GM19455 (cell line): ENCODE results near the gene CSNK1D.

Experiments
- ATAC-seq: cut with Tn5 transposase; IDR thresholded peaks from one replicate; pipeline ENCODE4 v1.9.1; 2021; ENCODE audit not compliant: unreplicated experiment

Gene CSNK1D

DNA sequence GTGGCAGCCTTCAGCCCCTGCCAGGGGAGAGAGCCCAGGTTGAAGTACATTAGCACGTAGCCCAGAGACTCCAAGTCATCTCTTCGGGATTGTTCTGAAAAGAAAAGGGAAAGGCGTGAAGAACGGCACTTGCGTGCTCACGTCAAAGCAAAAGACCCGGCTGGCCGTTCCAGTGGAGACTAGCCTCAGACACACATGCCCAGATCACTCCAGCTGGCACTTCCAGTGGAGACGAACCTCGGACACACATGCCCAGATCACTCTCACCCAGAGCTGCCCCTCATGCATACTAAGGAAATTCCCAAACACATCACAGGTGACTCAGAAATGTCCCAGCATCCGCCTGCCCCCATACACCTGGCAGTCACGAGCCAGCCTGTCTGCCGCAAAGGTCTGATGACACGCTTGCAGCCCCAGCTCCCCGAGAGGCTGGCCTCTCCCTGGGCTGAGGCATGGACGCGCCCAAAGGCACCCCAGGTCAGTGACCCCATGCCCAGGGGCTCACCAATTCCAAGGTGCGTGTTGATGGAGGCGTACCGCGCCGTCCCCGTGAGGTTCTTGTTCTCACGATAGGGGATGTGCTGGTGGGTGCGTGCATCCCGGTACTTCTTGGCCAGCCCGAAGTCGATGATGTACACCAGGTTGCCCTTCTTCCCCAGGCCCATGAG, 20.9 kb downstream of the CSNK1D start:
- ATAC-seq: no peak

DNA sequence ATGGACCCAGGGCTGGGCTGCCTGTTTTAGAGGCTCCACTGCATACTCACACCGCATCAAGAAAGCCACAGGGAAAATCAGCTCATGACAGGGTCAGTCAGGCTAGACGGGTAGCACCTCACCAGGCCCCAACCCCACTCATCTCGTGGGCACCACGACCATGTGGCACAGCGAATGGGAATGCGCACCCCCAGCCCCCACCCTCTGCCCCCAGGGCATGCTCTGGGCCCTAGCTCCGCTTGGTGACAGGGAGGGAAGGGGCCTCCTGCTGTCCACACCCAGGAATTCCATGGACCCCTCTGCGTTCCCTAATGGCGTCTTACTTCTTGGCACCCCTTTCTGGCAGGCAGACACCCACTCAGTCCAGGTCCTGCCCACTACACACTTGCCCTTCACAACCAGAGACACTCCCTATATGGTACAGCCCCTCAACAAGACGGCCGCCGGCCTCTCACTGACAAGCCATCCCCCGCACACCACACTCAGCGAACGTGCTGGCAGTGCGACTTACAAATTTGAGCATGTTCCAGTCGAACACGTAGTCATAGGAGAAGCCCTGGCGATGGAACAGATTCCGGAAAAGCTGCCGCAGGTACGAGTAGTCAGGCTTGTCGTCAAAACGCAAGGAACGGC, 22.5 kb downstream of the CSNK1D start:
- ATAC-seq: no peak

DNA sequence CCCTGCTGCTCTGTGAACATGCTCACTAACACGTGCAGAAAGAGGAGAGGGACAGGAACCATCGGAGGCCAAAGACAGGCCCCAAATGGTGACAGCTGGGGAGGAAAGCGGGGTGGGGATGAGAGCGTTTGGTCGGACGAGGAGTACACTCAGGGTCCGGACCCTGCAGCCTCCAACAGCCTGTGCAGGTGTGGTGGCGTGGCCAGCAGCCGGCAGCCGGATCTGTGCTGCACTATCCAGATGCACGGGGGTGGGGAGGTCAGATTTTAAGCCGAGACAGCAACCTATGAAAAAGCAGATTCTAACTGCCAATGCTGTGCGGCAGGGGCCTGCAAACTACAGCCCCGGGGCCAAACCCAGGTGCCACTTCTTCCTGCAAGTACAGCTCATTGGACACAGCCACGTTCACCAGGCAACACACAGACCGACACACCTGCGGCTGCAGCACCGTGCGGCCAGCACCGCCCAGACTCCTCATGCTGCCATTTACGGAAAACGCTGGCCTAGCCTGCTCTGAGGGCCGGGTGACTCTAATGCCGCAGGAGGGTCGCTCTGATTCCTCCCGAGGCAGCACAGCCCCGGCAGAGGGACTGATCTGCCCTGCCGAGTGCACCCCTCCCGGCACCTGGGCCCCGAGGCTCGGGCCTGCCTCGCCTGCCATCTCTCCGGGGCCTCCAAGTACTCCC, 23.5 kb downstream of the CSNK1D start:
- ATAC-seq: no peak

DNA sequence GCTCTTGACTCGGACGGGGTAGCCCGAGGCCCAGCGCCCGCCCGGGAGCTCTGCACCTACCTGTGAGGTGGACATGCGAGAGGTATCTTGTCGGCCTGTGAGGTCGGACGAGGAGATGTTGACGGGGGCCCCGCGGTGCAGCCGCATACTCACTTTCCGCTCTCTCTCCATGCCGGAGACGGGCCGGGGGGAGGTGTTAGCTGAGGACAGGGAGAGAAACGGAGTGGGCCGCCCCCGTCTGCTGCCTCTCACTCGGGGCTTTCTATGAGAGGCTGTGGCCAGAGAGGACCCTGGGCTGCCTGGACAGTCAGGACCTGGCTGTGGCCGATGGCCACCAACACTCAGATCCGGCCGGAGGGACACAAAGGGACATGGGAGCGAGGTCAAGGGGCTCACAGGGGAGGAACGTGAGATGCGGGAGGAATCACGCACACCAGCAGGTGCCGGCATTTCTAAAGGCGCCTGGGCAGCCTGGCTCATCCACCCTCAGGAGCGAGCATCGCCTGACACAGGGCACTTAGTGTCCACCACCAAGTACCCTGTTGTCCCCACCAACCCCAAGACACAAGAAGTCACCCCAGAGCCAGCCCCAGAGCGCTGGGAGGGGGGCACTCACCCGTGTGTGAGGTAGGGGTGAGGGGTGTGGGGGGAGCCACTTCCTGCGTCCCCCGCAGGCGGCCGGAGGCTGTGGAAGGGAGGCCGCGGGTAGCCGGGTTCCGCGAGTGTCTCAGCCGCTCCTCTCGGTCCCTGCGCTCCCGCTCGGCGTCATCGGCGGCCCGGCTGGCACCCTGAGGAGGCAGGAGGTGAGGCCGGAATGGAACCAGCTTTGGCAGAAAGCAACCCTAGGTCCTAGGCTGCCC, 24.5 kb downstream of the CSNK1D start:
- ATAC-seq: no peak

DNA sequence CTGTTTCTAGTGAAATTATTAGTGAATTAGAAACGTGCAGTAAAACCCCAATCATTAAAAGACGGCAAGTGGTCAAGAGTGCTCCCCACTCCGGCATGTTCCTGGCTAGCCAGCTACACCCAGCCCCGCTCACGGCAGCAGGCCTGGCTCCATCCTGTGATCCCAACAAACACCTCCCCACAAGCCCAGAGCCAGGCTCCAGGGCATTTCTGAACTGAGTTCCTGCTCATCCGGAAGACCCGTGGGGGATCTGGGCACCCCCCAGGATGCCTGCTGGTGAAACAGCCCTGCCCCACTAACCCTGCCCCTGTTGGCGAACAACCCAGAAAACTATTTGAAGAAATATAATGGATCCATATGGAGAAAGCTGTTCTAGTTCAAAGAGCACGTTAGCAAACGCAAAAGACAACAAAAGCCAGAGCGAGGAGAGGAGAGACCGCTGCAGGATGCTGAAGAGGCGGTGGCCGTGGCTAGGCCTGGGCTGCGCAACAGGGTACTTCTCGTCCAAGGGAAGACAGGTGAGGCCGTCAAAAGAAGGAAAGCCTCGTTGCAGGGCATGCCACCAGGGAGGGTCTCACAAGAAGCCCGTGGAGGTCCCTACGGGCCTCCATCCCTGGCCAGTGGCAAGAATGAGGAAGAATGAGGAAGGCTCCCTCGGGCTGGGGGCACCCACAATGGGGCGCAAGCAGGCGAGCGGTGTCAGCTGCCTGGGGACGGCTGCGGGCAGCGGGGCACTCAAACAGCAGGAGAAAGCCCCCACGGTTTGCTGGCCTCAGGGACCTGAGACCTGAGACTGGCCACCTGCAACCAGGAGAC, 25.4 kb downstream of the CSNK1D start:
- ATAC-seq: no peak

DNA sequence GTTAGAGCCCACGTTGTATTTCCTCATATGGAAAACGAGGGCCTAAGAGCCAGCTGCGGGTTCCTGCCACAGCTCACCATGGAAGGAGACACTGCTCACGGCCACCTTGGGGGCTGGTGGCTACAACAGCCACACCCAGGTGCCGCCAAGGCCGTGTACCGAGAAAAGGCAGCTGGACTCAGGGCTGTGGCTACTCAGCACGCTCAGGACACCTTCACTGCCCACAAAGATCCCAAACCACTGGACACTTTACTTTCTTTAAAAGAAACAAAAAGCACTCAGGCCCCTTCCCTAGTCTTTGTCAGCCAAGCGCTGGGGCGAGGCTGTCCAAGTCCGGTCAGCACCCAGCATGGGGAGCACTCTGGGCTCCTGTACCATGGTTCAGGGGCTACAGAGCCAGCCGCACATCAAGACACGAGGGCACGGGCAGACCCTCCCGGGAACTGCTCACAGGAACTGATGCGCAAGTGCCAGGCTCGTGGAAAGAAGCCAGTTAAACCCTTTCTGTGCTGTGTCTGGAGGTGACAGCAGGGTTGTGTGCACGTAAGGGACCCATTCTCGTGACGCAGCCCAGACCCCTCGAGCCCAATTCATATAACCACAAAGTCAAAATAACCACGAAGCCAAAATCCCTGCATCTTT, 26.2 kb downstream of the CSNK1D start:
- ATAC-seq: no peak

DNA sequence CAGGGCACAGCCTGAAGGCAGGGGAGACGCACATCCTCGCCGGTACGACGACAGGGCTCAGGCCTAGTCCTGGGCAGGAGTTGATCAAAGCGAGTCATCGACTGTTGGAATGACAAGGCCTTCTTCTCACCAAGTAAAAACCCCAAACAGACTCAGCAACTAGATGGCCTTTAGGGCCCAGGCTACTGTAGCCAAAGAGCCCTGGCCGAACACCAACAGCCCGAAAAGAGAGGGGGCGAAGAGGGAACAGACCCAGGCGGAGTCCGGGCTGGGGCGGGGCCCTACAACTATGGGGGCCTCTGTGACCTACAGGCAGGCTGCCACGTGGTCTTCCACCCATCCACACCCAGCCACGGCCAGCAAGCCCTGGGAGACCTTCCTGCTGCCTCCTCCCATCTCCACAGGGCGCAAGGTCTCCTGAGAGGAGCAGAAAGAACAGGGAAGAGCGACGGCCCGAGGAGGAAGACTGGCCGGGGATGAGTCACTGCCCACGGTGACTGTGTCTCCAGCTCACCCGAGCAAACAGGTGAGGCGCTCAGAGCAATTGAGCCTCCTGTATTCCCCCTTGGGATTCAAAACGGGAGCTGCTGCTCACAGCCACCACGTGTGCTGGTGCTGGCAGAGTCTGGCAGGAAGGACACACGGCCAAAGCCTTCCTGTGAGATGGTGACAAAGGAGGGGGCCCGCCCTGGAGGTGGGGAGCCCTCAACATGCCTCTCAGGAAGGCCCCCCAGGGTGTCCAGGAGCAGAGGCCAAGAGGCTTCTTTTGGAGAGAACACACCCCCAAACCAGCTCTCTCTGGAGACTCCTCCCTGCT, 26.9 kb downstream of the CSNK1D start:
- no peak for ATAC-seq

DNA sequence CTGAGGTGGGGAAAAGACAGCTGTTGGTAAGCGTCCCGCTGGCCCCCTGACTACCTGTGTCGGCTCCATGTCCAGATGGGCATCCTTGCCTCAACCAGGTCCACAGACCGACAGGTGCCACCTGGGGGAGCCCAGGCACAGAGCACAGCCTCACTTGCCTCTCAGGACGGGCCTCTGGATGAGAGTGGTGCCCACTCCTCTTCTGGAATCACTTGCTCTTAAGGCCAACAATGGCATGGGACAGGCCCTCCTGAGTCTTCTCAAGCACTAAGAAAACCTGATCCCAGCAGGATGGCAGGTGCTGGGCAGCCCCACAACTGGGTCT, 27.5 kb downstream of the CSNK1D start:
- no peak for ATAC-seq

DNA sequence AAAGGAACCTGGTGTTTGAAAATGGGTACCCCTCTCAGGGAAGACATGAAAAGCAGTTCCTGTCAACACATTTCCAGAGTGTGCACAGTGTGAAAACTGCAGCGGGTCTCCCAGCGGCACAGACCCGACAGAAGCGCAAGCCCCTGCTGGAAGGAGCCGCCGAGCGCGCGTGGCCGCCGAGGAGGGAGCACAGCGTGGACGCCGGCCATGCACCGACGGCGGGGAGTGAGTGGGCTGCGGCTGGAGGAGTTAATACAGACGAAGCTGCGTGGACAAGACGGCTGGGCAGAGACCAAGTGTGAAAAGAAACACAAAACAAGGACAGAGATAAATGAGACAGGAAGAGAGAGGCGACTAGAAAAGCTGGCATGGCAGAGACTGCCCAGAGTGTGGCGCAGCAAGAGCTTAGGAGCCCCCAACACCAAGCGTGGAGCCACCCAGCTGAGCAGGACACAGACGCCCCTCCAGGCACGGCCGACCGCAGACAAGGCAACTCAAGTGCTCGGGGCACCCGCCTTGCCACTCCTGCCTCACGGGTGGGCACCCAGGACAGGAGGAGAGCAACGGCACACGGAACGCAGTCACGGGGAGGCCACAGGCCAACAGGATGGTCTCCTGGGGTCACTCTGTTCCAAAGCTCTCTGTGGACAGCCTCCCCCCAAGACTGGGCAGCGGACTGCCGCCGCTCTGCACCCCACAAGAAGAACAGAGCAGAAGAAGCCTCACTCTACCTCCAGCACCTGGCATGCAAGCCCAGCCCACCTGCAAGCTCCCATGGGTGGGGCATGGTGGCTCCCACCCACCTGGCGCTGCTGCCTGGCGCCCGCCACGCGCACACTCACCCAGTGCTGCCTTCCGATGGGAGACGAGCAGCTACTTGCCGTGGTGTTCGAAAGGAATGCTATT, 28.1 kb downstream of the CSNK1D start:
- no peak for ATAC-seq

DNA sequence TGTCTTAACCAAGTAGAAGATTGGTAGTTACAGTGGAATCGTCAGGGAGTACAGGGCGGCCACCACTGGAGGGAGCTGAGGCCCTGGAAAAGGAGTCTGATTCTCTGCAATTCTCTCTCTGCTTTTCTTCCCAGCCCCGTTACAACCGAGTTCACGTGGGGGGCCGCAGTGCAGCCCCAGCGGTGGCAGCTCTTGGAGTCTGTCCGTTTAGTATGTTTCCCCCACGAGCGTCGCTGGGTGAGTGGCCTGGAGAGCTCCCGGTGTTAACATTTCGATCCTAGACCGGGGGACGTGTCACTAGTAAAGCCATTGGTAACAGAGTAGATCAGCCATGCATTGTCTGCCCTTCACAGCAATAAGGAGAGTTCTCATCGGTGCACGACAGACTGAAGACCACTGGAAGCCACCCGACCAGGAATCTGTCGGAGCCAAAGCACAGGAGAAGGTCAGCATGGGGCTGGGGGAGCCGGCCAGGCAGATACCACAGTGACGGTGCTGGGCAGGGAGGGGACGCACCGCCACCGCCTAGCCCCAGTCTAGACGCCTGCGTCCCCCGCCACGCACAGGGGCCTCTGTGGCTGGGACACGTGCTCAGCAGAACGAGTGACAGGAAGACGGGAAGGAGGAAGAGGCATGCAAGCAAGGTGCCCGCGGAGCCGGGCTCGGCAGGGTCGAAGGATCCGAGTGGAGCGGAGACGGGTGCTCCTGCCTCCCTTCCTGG, 28.9 kb downstream of the CSNK1D start:
- ATAC-seq: no peak

DNA sequence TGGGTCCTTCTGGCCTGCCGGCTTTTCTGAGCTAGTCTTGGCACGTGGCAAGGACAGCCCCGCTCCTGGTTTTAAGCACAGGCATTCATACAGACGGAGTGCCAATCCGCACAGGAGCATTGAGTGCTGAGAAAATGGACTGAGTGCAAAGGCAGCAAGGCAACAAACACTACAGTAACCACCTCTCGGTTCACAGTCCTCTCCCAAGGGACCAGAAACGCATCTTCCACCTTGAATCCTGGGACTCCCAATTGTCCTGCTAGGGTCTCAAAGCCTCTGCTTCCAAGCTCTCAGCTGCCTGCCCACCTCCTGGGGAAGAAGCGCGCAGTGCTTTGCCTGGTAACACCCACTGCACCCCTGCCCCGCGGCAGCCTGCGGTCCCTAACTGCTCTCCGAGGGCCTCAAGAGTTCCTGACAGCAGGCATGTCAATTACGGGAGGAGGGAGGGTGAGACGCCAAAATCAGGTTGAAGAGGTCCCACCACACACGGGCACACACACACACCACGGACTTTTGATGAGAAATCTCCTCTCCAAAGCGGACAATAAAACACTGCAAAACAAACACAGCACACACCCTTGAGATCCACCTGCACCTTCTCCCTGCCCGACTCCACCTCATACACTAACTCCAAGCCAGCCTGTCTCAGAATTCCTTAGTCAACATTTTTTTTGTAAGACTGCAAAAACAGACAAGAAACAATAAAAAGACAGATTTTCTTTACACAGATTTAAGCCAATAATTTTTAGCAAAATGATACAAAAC, 29.7 kb downstream of the CSNK1D start:
- ATAC-seq: no peak

DNA sequence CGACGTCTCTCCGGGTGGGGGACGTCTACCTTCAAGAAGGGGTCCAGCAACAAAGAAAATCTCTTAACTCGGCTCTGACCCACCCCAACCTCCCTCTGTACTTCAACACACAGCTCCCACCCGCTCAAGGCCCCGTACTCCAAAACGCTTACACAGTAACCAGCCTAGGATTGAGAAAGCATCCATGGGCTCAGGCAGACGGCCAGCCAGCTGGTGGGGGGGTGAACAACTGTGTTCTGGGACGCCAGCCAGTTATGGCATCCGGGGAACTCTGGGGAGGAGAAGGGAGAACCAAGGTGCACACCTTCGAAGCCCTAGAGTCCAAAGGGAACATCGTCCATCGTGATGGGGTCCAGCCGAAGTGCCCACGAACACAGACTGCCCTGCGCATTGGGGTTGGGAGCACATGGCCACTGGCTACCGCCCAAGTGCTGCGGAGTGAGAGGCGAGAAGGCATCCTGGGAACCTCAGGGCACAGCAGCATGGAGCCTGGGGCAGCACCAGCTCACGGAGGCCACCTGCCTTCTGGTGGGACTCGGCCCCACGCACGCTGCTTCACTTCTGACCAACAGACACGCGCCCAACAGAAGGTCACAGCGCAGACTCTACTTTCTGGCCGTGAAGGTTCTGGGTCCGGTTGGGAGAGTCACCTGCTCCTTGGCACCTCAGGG, 30.4 kb downstream of the CSNK1D start:
- ATAC-seq: no peak

DNA sequence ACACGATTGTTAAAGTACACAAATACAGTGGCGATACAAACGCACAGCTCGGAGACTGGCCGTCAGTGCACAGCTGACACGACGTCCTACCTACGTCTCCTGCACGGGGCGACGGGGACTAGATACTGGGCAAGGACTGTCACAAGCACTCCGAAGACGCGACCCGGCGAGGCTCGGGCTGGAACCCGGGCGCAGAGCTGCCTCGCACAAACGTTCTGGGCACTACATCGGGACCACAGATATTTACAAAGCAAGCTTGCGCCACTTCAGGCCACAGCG, 30.9 kb downstream of the CSNK1D start:
- ATAC-seq: no peak

DNA sequence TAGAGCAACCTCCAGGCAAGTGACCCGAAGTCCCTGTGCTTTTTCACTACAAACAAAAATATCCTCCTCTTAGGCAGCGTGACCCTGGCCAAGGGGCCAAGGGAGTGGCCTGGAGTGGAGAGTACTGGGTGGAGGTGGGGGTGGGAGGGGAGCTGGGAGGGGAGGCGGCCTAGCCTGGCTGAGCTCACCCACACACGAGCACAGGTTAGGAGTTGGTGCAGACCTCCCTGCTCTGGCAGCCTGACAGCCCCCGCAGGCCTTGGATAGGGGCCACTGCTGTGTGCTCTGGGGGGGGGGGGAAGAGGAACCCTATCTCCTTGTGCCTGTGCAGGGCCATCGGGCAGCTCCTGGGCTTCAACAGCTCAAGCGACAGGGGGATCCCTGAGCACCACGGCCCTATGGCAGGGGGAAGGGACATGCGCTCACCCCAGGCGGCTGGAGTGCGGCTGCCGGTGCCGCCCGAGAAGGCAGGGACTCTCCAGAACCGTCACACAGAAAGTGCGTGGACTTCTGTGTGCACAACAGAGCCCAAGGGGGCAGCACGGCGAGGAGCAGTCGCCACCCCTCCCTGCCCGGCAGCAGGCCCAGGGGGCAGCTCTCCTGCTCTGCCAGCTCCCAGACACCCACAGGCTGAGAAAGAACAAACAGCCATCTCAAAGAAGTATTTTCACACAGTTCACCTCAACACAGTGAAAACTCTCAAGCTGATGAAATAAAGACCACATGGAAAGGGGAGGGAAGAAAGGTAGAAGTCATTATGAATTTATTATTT, 31.4 kb downstream of the CSNK1D start:
- ATAC-seq: no peak

DNA sequence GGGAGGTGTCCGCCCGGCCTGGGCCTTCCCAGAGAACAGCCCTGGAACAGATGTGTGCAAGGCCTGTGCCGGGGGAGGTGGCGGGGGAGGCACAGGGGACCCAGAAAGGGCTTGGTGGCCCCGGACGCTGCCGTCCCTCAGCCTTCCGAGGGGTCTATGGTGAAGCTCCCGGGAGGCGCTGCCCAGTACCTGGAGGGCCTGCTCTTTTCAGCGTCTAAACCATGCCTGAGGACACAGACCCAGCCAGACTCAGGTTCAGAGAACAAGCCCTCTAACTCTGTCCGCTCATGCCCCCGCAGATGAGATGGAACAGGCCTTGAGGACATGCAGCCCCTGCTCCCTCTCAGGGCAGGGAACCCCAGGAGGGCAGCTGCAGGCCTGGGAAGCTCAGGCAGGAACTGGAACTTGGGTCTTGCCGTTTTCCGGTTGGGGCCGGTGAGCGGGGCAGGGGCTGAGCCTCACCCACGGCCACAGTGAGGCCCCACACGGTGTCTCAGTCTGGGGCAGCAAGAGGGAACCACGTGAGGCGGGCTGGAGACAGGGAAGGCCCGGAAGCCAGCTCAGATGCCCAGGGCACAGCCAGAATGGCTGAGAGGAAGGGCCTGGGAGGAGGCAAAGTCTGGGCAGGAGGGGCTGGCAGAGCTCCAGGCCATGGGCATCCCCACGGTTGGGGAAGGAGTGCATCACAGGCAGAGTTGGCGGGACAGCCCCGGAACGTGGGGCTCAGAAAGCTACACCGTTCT, 32.1 kb downstream of the CSNK1D start:
- no peak for ATAC-seq
